ENCODE data around the gene PER1. TPM values are rescaled to one million over a fixed set of nuclear protein-coding genes. Genes with fewer than 3 reads are reported as not detected.

Gene PER1
- total and polyA plus RNA-seq, 2 of the 13 experiments (the other 11 are each of a cell fraction or from before 2014, with no cell fraction given) = 2.6 to 3.6 TPM

GRCh38 chr17:8185582-8186445, 33.6 kb upstream of the PER1 start (continued):
- TF ChIP-seq ZBTB14 (CRISPR knock-in tag; IDR thresholded peaks at IDR 0.05) = no peak
- TF ChIP-seq ZNF234 (CRISPR knock-in tag; conservative IDR thresholded peaks at IDR 0.05) = no peak
- TF ChIP-seq RFXAP (CRISPR knock-in tag; IDR thresholded peaks at IDR 0.05; ENCODE audit: borderline replicate concordance) = no peak
- TF ChIP-seq ZNF576 (CRISPR knock-in tag; IDR thresholded peaks at IDR 0.05) = no peak
- TF ChIP-seq ATRX (CRISPR knock-in tag; IDR thresholded peaks at IDR 0.05; ENCODE audit: borderline replicate concordance) = no peak
- TF ChIP-seq ZNF629 (CRISPR knock-in tag; conservative IDR thresholded peaks at IDR 0.05) = peak; percentile 60
- peak; percentile 57; the same call in 1 of the 2 replicates for TF ChIP-seq MLX (CRISPR knock-in tag; IDR thresholded peaks at IDR 0.05)
- peak; percentile 50; the same call in 1 of the 2 replicates for TF ChIP-seq ZSCAN9 (CRISPR knock-in tag; IDR thresholded peaks at IDR 0.05; ENCODE audit: borderline replicate concordance)
- no peak for TF ChIP-seq XBP1 (CRISPR knock-in tag; IDR thresholded peaks at IDR 0.05)

Measured in HepG2 (cell line).